ENCODE data around the gene MEP1B.
"Not testable (repeated sequence)": the region's sequence is repeated elsewhere in the genome, so short reads cannot be mapped to it uniquely, and the experiment has no call there.

MEP1B gene

DNA sequence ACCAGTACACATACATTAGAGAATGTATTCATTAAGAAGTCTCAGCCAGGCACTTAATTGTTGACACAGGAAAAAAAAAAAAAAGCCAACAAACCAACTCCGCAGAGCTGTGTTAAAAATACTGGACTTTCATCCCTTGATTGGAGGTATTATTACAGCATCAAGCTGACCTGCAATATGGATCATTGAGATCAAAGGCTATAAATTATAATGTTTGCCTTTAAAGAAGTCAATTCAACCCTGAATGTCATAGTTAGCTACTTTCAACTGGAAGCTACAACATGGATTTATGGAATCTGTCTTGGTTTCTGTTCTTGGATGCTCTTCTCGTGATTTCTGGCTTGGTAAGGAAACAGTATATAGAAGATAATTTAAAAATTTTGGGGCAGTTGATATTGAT is at the start of gene MEP1B:
TSS of gene MEP1B (plus strand) at position 250 of the 400 bp plus-strand sequence. CDS start at position 282, 32 bp downstream.
- no peak for DNase-seq

DNA sequence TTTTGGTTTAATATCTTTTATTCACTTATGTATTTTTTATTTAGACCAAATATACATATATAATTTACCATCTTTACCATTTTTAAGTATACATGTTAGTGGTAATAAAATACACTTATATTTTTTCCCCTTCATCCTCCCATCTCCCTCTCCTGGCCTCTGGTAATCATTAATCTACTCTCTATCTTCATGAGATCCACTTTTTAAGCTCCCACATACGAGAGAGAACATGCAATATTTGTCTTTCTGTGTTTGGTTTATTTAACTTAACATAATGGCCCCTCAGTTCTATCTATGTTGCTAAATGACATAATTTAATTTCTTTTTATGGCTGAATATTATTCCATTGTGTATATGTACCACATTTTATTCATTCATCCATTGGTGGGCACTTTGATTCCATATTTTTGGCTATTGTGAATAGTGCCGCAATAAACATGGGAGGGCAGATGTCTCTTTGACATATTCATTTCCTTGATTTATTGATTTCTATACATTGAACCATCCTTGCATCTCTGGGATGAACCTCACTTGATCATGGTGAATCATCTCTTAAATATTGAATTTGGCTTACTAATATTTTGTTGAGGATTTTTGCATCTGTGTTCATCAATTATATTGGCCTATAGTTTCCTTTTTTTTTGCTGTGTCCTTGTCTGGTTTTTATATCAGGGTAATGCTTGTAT is 41.5 kb upstream of the MEP1B start:
- DNase-seq = no peak

DNA sequence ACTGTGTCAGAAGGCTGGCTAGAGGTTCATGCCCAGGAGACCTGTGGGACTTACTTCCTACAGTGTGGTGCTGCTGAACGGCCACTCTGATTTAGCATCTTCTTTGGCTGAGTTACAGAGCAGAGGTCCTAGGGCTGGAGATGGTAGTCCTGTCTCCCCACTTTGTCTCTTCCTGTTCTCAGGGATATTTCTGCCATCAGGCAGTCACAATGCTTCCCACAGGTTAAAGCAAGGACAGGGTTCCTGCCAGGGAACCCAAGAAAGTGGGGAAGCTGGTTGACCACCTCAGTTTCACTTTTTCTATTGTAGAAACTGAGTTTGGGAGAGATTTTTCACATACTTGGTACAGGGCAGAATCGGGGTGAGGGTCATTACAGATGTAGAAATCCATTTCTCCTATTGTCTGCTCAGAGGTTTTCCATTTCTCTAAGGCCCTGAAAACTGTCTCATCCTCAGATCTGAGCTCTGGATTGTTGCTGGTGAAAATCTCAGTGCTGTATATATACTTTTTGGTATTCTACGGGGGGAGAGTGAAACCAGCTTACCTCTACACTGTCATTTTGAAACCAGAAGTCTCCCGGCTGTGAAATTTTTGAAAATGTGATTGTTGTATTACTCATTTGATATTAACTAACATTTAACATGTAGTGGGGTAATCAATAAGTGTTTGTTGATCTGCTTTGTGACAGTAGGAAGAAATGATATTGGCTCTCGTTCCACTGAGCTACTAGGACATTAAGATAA is 37.0 kb upstream of the MEP1B start:
- DNase-seq = no peak

DNA sequence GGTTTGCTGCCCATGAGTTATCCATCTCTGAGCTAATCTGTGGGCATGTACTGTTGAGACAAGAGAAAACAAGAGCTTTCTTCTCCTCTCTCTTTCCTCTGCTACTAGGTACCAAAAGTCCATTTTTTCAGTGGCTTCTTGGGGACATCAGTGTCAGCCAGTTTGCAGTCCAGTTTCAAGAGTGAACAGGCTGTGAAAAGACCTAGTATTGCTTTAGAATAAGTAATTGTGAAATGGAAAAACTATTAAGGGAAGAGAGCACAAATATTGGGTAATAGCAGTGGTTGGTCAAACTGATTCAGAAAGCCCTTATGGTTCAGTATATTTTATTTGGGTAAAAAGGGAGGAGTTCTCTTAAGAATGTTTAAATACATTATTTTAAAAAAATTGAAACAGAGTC is 33.0 kb upstream of the MEP1B start:
- DNase-seq = no peak

DNA sequence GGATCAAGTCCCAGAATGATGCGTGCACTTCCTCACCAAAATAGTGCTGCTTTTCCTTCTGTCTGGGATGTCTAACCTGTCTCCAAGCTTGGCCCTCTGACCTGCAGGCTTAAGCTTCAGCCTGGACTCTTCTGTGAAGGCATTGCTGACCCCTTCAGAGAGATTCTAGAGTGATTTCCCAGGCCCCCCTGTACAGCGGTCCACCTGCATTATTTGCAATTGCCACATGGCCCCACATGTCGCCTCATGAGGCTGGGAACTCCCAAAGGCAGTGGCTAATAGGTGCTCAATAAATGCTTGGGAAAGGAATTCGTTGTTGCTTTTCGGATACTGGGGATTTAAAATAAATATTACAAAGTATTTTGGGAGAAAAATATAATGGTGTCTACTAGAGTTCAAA is 32.3 kb upstream of the MEP1B start:
- DNase-seq = no peak

DNA sequence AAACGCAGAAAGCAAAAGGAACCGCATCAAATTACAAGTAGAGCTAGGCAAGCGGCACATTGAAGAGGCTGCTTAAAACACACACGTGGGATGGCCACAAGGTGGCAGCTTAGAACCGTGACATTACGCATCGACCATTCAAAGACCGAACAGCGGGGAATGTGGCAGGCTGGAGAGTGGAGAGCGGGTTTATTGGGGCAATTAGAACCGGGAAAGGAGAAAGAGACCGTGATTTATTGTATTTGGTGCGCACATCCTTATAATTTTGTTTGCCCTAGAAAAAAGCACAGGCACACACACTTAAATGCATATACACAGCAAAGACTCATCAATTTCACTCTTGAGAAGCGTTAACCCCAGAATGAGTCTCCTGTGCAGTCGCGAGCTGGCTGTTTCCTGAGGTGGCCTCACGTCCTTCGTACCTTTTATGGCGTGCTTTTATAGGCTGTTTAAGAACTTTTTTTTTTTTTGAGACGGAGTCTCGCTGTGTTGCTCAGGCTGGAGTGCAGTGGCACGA is 31.7 kb upstream of the MEP1B start:
- peak; percentile 53 for DNase-seq

DNA sequence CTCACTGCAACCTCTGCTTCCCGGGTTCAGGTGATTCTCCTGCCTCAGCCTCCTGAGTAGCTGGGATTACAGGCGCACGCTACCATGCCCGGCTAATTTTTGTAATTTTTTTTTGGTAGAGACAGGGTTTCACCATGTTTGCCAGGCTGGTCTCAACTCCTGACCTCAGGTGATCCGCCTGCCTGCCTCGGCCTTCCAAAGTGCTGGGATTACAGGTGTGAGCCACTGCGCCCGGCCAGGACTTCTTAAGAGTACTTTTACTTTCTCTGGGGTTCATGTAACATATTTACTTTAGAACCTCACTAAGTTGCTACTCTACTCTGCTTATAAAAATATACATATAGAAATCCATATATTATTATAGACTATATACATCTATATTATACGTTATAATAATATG is 31.2 kb upstream of the MEP1B start:
- not testable (repeated sequence) for DNase-seq

DNA sequence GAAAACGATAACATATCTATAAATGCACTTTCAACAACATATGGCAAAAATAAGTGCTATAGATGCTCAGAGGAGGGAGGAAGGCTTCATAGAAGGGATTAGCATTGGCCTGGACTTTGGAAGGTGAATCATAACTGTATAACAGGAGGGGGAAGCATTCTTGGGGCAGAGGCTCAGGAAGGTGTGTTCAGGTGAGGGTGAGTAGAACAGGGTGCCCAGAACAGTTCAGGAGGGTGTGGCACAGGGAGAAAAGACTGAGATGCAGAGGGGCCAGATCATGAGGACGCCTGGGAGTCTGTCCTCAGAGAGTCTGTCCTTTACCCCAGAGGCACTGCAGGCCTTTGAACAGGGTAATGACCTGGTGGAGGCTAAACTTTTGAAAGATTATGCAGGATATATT is 29.3 kb upstream of the MEP1B start:
- no peak for DNase-seq

DNA sequence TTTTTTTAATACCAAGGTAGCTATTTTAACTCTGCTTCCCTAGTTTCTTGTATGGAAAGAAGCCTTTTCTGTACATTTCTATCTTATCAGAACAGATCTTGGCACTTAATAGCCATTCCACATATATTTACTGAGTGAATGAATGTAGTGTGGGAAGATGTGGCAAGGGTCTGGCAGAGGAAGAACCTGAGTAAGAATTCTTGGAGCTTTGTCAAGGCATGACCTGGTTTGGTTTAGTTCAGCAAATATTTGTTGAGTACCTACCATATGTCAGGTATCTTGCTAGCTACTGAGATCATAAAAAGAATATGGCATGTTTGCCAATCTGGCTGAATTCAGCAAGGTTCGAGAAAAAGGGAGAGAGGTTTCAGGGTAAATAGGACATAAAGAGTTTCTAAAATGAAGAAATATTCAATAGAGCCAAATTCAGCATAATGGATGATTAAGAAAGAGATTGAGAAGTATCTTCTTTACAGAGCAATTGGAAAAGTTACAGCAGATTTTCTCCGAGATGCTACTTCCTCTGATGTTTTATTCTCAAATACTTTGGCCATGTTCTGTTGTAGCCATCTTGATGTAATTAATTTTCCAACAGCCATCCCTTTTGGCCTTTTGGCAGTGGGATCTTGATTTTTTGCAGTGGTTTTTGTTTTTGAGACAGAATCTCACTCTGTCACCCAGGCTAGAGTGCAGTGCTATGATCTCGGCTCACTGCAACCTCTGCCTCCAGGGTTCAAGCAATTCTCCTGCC is 21.7 kb upstream of the MEP1B start:
- peak; percentile 16 for DNase-seq

DNA sequence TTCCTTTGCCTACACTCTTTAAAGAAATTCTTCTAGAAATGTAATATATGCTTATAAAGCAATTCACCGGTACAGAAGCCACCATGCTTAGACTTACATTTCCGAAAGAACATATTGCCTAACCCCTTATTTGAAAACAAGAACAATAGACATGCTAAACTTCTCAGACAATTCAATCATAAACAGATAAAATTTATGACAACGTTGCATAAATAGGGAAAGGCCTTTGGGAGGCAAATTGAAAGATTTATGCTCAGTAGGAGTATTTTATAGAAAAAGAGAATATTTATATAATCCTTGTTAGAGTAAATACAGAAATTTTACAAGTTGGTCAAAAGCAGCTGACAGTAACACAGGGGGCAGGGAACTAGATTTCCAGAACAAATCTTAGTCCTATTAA is 16.2 kb upstream of the MEP1B start:
- no peak for DNase-seq

DNA sequence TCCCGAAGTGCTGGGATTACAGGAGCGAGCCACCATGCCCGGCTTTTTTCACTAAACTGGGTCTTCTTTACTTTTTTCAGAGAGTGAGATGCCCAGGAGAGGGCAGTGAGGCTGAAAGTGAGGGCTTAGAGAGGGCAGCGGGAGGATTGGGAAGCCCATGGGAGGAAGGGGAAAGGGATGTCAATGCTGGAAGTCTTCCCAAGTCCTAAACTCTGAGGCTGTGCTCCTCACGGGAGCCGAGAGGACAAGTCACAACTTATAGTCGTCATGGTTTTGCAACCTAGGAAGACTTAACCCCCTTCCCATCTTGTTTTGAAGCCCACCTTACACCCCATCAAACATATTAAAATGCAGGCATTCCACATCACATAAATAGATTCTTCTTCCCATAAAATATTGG is 15.1 kb upstream of the MEP1B start:
- no peak for DNase-seq

DNA sequence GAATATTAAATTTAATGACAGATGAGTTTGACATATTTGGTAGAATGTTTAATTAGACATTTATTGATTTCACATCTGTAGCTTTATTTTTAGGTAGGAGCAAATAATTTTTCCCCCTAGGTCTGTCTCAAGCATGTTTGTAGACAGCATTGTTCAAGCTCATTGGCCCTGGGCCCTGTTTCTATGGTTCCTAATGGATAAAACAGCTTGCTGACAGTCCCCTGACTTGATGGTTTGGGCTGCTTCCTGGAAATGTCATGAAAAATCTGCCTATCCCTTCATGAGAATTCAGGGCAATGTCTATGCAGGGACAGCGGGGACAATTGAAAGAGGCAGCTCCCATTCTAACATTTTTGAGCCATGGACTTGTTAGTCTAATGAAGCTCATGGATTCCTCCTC is 14.6 kb upstream of the MEP1B start:
- DNase-seq = no peak

DNA sequence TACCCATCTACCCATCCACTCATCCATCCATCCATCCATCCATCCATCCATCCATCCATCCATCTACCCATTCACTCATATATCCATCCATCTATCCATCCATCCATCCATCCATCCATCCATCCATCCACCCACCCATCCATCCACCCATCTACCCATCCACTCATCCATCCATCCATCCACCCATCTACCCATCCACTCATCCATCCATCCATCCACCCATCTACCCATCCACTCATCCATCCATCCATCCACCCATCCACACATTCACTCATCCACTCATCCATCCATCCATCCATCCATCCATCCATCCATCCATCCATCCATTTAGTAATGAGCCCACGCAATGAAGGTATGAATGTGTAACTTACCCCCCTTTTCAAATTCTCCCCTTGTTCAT is 13.1 kb upstream of the MEP1B start:
- not testable (repeated sequence) for DNase-seq

DNA sequence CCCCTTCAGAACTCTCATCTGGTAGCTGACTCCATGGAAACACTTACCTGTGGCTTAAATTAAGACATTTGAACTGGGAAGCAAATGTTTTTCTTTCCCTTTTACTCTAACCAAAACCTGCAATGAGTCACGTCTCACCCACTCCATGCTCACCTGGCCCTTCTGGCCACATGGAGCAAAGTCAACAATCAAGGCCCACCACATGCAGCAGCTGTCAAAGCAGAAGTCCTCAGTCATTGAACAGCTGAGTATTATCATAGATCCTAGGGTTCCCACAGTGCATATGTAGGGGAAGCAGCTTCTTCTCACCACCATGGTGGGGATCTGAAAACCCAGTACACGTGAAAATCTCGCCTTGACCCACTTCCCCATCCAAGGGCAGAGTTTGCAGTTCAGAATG is 12.3 kb upstream of the MEP1B start:
- no peak for DNase-seq

DNA sequence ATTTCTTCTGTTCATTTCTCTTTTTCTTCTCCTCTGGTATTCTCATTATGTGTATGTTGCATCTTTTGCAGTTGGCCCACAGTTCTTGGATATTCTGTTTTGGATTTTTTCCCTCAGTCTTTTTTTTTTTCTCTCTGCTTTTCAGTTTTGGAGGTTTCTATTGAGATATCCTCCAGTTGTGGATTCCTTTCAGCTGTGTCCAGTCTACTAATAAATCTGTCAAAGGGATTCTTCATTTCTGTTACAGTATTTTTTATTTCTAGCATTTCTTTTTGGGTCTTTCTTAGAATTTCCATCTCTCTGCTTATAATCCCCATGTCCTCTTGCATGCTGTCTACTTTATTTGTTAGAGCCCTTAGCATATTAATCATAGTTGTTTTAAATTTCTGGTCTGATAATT is 6.3 kb upstream of the MEP1B start:
- DNase-seq = no peak

DNA sequence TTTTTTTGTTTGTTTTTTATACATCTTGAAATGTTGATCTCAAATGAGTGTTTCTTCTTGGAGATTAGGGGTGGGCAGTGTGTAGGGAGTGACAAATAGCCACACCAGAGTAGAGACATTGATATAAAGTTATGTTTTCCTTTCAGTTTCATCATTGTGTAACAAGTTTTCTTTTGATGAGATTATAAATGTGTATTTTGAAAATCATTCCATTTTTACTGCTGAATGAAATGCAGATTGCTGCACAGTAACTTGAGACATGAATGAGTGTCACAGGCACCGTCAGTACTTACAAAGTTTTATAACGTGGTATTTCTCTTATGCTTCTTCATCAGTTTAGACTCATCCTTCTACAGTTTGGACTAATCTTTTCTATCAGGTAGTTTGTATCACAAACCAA is 370 bp downstream of the MEP1B start:
- DNase-seq = no peak

DNA sequence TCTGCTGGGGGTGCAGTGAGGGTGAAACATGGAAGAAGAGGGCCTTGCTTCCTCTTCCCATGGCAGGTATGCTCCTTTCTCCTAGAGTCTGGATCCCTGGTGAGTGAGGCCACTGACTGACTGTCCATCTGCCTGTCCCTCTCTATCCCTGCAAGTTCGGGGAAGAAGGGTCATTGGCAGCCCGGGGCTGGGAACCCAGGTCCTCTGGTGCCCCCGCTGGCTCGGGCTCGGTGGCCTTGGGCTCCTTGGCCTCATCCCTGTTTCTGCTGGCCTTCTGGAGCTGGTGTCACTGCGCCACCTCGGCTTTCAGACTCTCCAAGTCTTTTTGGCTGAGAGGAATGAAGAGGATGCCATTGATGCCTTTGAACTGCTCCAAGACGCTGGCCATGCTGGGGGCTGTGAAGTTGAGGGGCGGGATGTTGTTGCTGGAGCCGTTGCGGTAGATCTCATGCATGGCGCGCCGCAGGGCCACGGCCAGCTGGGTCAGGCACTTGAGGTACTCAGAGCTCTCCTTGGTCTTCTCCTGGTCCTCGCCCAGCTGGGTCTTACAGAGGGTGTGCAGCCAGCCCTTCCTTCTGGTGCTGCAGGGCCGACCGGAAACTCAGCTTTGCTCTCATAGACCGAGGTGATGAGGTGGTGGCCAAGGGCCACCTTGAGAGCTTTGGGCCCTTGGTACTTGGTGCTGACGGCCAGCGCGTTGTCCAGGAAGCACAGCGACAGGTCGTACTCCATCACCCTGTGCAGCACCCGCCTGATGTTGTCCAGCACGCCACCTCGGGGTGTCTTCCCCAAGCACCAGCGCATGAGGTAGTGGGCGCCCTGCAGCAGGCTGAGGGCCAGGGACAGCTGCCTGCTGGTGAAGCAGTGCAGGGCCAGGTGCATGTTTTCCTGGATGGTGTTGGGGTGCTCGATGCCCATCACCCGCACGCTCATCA is 6.3 kb downstream of the MEP1B start:
- DNase-seq = no peak

DNA sequence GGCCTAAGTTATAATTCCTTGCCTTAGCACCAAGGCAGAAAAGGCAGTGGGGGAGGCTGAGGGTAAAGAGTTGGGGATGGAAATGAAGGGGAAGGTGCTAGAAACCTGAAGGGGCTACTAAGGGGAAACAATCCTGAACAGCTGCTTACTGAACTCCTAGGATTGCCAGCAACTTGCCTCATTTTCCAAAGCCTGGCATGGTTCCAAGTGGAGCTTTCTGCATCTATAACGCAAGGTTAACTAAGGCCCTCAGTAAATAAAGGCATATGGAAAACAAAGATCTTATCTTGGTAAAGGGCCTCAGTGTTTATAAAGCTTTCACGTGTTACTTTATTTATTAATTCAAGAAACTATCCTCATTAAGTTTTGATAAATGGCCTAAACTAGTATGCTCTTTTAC is 10.9 kb downstream of the MEP1B start:
- DNase-seq = no peak

DNA sequence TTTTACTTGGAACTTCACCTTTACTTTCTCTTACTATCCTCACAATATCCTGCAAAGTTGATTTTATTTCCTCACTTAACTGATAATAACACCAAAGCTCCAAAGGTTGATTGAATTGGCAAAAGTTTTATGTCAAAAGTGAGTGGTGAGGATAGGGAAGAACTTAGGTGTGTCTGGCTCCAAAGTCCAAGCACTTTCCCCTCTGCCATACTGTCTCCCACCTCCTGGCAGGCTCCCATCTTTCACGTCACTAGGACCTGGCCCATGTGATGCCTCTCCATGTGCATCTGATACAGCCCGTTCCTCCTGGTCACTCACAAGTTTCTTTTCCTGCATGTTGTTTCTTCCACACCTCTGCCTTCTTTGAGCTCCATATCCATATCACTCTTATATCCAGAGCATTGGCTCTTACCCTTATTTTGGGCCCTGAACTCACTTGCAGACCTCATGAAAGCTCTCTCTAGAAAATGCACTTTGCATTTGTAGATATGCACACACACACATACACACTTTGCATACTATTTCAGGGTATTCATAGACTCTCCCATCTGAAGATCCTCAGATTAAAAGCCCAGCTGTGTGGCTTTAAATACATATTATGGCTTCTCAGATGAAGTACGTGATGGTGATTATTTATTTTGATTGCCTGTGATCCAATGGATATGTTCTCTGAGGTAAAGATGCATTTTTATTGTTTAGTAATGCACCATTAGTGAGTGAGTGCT is 12.3 kb downstream of the MEP1B start:
- no peak for DNase-seq

DNA sequence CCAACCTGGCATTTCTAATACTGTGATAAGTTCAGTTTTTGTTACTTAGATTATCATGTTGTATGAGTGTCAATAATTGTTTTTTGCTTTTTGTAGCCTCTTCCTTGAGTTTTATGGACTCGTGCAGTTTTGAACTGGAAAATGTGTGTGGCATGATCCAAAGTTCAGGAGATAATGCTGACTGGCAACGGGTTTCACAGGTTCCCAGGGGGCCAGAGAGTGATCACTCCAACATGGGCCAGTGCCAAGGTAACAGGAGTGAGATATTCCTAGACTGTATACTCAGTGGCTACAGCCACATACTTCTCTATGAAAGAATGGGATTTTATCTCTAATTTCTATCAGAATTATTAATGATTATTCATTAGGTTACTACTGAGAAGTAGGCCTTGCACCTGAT is 18.2 kb downstream of the MEP1B start:
- DNase-seq = no peak

DNA sequence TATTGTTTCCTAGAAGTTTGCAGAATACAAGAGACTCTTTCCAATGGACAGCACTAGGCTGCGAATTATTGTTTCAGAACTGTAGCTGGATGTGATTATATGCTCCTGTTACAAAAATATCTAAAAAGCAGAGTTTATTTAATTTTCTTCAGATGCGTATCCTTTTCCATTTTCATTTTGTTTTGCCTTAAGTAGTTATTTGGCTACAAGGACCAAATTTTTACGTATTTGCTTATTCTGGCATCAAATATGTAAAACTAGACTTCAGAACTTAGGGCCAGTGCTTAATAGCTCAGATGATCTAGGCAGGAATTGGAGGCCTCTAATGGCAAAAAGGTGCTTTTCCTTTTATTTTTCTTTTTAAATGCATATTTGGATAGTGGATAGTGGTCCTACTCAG is 18.7 kb downstream of the MEP1B start:
- DNase-seq = no peak

All from NCI-H226 (cell line).